Lower leg skin (tissue), 4 donors: ENCODE measurements around the gene ESRRB. TPM values are rescaled to one million over a fixed set of nuclear protein-coding genes. Genes with fewer than 3 reads are reported as not detected.

Experiments
- DNase-seq, 2 donors: peaks; one replicate each; pipeline ENCODE4 v3.0.0-alpha.2; 2019; ENCODE audit warnings: low spot score in 2 of 2
- H3K4me3 ChIP-seq: fragments of 200-600 bp; sonication (generic); 2 replicates; pipeline ENCODE4 v1.5.1; 2017; ENCODE audit warnings: mild to moderate bottlenecking, low read depth; ENCODE audit not compliant: poor library complexity, severe bottlenecking
- CTCF ChIP-seq, 3 donors: fragments of 450-650 bp; IDR thresholded peaks; one replicate each; pipeline ENCODE4 v1.5.1; 2016; ENCODE audit warnings: antibody characterized with exemption in 3 of 3, mild to moderate bottlenecking in 3 of 3, moderate library complexity in 2 of 3
- POLR2A ChIP-seq, 2 donors: fragments of 450-650 bp; IDR thresholded peaks; one replicate each; pipeline ENCODE4 v1.6.1; 2016 to 2017; ENCODE audit warnings: antibody characterized with exemption in 2 of 2, mild to moderate bottlenecking in 1 of 2, moderate library complexity in 1 of 2
- WGBS, 2 donors: methylation state at CpG; one replicate each; pipeline ENCODE4 v1.1.5; 2018; 5-methylcytosine and 5-hydroxymethylcytosine counted together
- intact Hi-C: fragments of 100-400 bp; cut with DNase I; formaldehyde crosslinking; loops from one replicate; pipeline ENCODE4 v1.15.0; 2023; ENCODE audit warnings: low total_unique reads
- total RNA-seq, 4 donors: library from RNA; depleted of rRNA; stranded (reverse); fragments of >200 nt; gene quantifications; one replicate each; pipeline ENCODE4 v1.1.0, GENCODE V29; 2016

The ESRRB gene
- total RNA-seq, 4 donors from 2014 or later: 0.08 to 1.1 (median 0.19) TPM; not detected in 1

GRCh38 chr14:76349993-76350392, 25.9 kb upstream of the ESRRB start:
- no peak for TF ChIP-seq CTCF (IDR thresholded peaks at IDR 0.05)
- no peak for TF ChIP-seq POLR2A (IDR thresholded peaks at IDR 0.05)
- intact Hi-C loops: loop anchor here (10.0 kb wide), 1 partner anchor 295 kb away; no protein-coding TSS in a partner anchor

GRCh38 chr14:76350671-76351070, 25.3 kb upstream of the ESRRB start:
- WGBS, 2 donors: 85 to 88% methylated on average over 5 of the region's 5 CpGs
- intact Hi-C loops: loop anchor here (10.0 kb wide), 1 partner anchor 296 kb away; no protein-coding TSS in a partner anchor

More at GRCh38 chr14:76349993-76350392, 25.9 kb upstream of the ESRRB start:
- H3K4me3 ChIP-seq: no peak overlapping the region
- DNase-seq: no peak
- WGBS, 2 donors: 58 to 64% methylated on average over 4 of the region's 4 CpGs

GRCh38 chr14:76351941-76352340, 24.0 kb upstream of the ESRRB start:
- TF ChIP-seq CTCF (IDR thresholded peaks at IDR 0.05) (no peak), POLR2A (IDR thresholded peaks at IDR 0.05) (no peak)
- intact Hi-C loops: loop anchor here (10.0 kb wide), 1 partner anchor 297 kb away; no protein-coding TSS in a partner anchor
- 79 to 88% methylated on average over 5 of the region's 5 CpGs for WGBS, 2 donors

More at GRCh38 chr14:76350671-76351070, 25.3 kb upstream of the ESRRB start:
- TF ChIP-seq CTCF (IDR thresholded peaks at IDR 0.05): no peak
- no peak for TF ChIP-seq POLR2A (IDR thresholded peaks at IDR 0.05)
- no peak for DNase-seq
- H3K4me3 ChIP-seq: no peak overlapping the region

GRCh38 chr14:76352639-76353281, 23.2 kb upstream of the ESRRB start:
- DNase-seq: peak in 1 of 2 donors; percentile 14
- TF ChIP-seq CTCF (IDR thresholded peaks at IDR 0.05) (peak in 1 of 3 donors; percentile 48), POLR2A (IDR thresholded peaks at IDR 0.05) (no peak)
- H3K4me3 ChIP-seq: no peak overlapping the region
- 8 to 10% methylated on average over 39 of the region's 40 CpGs for WGBS, 2 donors
- intact Hi-C loops: loop anchor here (10.0 kb wide), 1 partner anchor 298 kb away; no protein-coding TSS in a partner anchor

More at GRCh38 chr14:76351941-76352340, 24.0 kb upstream of the ESRRB start:
- no peak for DNase-seq
- no peak overlapping the region for H3K4me3 ChIP-seq

GRCh38 chr14:76354310-76354709, 21.6 kb upstream of the ESRRB start:
- no peak for DNase-seq
- 92 to 93% methylated on average over 4 of the region's 4 CpGs for WGBS, 2 donors
- no peak overlapping the region for H3K4me3 ChIP-seq
- intact Hi-C loops: loop anchor here (10.0 kb wide), 1 partner anchor 300 kb away; no protein-coding TSS in a partner anchor
- TF ChIP-seq CTCF (IDR thresholded peaks at IDR 0.05) (no peak), POLR2A (IDR thresholded peaks at IDR 0.05) (no peak)
